Hypothalamus (tissue), 51 donors: ENCODE measurements around the gene PDCD1.
A peak's percentile ranks its signal among the peaks of the same experiment; 100 is the strongest.
"Not testable (repeated sequence)": the region's sequence is repeated elsewhere in the genome, so short reads cannot be mapped to it uniquely, and the experiment has no call there.

ENCODE experiments used
- DNase-seq, 51 donors: peaks; one replicate each; lab custom pipeline; 2025; lab: John Stamatoyannopoulos, UW

Gene PDCD1

DNA sequence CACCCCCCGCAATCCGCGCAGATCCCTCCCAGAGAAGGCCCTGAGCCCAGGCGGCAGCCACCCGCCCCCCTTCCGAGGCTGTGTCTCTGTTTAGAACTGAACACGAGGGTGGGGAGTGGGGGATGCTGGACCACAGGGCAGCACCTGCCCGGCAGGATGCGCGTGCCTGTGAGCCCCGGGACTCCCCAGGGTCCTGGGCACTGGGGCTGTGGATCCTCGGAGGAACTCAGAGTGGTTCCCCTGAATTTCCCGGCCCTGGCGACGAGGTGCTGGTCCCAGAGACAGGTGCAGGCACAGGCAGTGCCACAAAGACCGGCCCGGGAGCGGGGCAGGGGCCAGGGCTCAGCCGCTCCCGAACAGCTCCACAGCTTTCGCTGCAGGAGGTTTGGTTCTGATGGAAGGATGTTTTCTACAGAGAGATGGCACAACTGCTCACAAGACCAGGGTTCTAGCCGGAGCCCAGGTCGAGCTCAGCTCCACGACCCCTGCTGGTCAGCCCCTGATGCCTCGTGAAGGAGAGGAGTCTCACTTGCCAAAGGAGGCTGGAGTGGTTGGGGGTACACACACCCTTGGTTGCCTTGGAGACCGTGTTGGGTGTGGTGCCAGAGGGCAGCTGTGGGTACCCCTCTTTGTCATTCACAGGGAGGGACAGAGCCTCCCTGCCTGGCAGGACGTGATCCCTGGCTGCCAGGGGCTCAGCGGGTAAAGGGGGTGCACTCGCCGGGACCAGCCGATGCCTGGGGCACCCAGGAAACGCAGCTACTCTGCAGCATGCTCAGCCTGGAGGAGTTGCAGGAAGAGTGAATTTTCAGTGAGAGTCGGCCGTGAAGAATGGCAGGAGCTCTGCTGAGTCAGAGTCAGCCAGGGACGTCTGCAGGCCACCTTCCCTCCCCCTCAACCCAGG, 54.1 kb downstream of the PDCD1 start:
- peak in 1 of 51 donors; percentile 29 for DNase-seq

DNA sequence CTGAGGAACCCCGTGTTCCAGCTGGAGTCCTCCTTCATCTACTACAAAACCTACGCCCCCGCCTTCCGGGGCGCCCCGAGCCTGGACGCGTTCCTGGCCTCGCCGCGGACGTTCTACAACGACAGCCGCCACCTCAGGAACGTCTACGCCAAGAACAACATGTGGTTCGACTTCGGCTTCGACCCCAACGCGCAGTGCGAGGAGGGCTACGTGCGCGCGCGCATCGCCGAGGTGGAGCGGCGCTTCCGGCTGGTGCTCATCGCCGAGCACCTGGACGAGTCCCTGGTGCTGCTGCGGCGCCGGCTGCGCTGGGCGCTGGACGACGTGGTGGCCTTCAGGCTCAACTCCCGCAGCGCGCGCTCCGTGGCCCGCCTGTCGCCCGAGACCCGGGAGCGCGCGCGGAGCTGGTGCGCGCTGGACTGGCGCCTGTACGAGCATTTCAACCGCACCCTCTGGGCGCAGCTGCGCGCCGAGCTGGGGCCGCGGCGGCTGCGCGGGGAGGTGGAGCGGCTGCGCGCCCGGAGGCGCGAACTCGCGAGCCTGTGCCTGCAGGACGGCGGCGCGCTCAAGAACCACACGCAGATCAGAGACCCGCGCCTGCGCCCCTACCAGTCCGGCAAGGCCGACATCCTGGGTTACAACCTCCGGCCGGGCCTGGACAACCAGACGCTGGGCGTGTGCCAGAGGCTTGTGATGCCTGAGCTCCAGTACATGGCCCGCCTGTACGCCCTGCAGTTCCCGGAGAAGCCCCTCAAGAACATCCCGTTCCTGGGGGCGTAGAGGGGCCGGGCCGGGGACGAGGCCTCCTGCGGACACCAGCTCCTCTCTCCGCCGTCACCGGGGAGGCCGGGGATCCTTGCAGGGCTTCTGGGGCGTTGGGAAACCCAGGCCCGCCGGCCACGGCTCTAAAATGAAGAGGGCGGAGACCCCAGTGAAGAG, 55.0 kb downstream of the PDCD1 start:
- DNase-seq, result peak in 27 of 51 donors; percentile 14 to 75 (median 58)

DNA sequence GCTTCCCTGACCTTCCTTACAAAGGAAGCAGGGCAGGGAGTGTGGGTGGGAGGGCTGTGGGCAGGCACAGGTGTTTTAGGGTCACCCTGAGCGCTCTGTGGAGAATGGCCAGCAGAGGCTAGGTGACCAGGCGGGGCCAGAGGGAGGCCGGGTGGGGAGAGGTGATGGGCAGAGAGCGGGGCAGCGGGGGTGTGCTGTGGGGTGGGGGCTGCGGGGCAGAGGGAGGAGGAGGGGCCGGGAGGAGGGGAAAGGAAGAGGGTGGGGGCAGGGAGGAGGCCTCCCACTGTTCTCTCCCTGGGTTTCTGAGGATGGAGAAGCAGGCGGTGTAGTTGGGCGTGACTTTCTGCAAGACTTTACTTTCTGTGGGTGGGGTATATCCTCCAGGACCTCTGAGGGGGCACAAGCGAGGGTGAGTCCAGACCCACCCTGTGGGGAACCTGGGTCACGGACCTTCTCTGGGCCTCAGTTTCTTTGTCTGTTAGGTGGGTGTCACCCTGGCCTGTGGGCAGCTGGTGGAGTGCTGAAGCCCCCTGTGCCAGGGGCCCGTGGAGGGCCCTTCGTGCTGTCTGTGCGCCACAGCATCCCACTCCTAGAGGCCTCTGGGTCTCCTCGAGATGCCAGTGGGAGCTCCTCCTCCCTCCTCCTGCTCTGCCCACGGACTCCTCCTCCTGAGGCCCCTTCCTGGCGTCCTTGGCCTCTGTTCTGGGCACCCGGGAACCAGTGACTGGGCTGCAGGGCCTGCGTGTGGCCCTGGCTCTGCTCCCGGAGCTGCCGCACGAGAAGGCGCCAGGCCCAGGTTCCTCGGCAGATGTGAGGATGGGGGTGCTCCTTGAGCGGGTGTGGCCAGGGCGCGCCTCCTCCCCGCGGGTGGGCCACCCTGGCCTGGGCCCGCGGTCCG, 56.0 kb downstream of the PDCD1 start:
- peak in 4 of 51 donors; percentile 27 to 32 (median 28) for DNase-seq

DNA sequence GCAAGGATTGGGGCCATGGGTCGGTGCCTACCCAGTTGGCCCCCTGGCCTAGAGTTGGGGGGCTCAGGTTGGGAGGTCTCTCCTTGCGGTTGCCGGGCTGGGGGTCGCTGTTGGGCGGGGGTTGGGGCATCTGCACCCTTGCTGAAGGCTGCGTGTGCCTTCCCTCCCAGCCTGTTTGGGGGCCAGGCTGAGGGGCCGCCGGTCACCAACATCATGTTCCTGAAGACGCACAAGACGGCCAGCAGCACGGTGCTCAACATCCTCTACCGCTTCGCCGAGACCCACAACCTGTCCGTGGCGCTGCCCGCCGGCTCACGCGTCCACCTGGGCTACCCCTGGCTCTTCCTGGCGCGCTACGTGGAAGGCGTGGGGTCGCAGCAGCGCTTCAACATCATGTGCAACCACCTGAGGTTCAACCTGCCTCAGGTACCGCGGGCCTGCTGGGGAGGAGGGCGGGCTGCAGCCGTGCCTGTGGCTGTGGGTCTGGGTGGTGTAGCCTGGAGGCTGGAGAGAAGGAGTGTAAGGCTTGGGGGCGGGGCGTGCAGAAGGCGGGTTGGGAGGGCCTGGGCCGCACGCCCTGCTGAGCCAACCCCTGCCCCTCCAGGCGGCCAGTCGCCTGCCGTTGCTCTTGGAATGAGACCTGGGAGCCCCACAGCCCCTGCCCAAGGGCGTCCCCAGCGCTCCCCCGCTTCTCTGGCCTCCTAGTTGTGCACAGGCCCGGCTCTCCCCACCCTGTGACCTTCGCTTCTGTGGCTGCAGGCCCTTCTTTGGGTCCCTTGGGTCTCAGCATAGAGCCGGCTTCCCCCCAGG, 56.9 kb downstream of the PDCD1 start:
- no peak for DNase-seq

DNA sequence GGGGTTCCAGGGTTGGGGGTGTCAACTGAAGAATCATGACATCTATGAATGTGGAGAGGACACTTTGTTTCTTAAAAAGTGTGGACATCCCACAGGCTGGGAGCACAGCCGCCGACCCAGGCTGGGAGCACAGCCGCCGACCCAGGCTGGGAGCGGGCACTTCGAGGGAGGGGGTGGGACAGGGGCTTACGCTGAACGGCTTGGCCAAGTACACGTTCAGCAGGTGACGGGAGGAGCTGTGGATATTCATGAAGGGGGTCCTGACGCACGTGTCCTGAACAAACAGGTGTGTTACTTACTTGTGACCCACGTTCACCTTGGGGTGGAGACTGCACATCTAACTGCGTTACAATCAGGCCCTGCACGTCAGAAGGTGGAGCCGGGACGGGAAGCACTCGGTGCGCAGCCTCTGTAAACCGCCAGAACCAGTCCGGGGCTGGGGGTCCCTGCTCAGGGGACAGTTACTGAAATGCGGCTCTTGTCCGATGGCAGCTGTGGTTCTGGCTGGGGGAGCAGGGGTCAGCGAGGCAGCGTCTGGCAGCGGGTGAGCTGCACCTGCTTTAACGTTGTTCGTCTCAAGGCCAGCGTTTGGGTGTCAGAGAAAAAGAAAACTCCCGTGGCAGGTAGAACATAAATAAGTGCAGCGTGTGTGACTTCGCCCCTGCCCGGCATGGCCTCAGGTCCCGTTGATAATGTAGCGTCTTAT, 58.3 kb downstream of the PDCD1 start:
- not testable (repeated sequence) for DNase-seq
